GM23338 (cell line): ENCODE data around the gene MRPS18C.

Source experiments
- CREB1 ChIP-seq: fragments of 250-450 bp; sonication (Bioruptor Pico); IDR thresholded peaks from 2 replicates; pipeline ENCODE4 v1.5.0; 2020; ENCODE audit warnings: low read depth, mild to moderate bottlenecking, moderate library complexity
- EZH2 ChIP-seq: fragments of 200-600 bp; sonication (generic); IDR thresholded peaks from one replicate; pipeline ENCODE4 v1.8.0; 2017; ENCODE audit warnings: antibody characterized with exemption, mild to moderate bottlenecking, low read depth; ENCODE audit not compliant: unreplicated experiment
- EZH2phosphoT487 ChIP-seq: fragments of 200-600 bp; sonication (generic); IDR thresholded peaks from one replicate; pipeline ENCODE4 v1.8.1; 2018; ENCODE audit warnings: antibody characterized with exemption; ENCODE audit not compliant: unreplicated experiment
- JUNB ChIP-seq: IDR thresholded peaks from one replicate; pipeline ENCODE4 v1.6.1; 2016; ENCODE audit warnings: antibody characterized with exemption; ENCODE audit not compliant: unreplicated experiment
- NANOG ChIP-seq: IDR thresholded peaks from 2 replicates; pipeline ENCODE4 v1.6.1; 2016; ENCODE audit warnings: antibody characterized with exemption, borderline replicate concordance
- POLR2AphosphoS5 ChIP-seq: IDR thresholded peaks from 2 replicates; pipeline ENCODE4 v1.6.1; 2016; ENCODE audit warnings: antibody characterized with exemption, low read depth
- STAT1 ChIP-seq: IDR thresholded peaks from one replicate; pipeline ENCODE4 v1.6.1; 2016; ENCODE audit warnings: antibody characterized with exemption; ENCODE audit not compliant: unreplicated experiment
- ZNF114 ChIP-seq: fragments of 250-450 bp; sonication (Bioruptor Pico); IDR thresholded peaks from 2 replicates; pipeline ENCODE4 v1.5.0; 2020; ENCODE audit warnings: mild to moderate bottlenecking, moderate library complexity
- ZNF331 ChIP-seq: fragments of 250-450 bp; sonication (Bioruptor Pico); IDR thresholded peaks from 2 replicates; pipeline ENCODE4 v1.5.0; 2020; ENCODE audit warnings: low read depth, mild to moderate bottlenecking, moderate library complexity
- TF ChIP-seq, protein P1 (sequence below), 2 experiments: fragments of 200-600 bp in 1 of 2; sonication (generic) in 1 of 2; conservative IDR thresholded peaks; 2 replicates each; pipeline versions ENCODE4 v1.5.1 to v1.6.1; 2016 to 2017; ENCODE audit warnings: antibody characterized with exemption in 2 of 2, low read depth in 2 of 2, mild to moderate bottlenecking in 2 of 2, moderate library complexity in 1 of 2
- TF ChIP-seq, protein P2 (sequence below): fragments of 250-450 bp; sonication (Bioruptor Pico); IDR thresholded peaks from 2 replicates; pipeline ENCODE4 v1.5.0; 2020; ENCODE audit warnings: mild to moderate bottlenecking, moderate library complexity
- TF ChIP-seq, protein P3 (sequence below): IDR thresholded peaks from one replicate; pipeline ENCODE4 v1.6.1; 2018; ENCODE audit warnings: antibody characterized with exemption; ENCODE audit not compliant: unreplicated experiment
- TF ChIP-seq, protein P4 (sequence below): IDR thresholded peaks from 2 replicates; pipeline ENCODE4 v1.6.1; 2016; ENCODE audit warnings: antibody characterized with exemption

DNA sequence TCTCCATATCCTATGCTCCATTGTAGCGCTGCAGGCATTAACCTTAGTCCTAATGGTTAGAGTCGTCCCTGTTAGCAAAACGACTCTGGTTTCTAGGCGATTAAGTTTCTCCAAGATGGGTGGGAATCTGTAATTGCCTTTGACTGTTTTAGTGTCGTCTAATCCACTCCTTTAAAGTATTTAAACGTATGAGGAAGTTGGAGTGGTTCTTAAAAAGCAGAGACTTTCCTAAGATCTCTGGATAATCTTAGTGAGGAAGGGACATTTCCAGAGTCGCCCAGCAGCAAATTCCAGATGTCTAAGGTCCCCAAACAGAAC, 285 bp downstream of the MRPS18C start:
- TF ChIP-seq EZH2phosphoT487 (no peak), POLR2AphosphoS5 (no peak), EZH2 (no peak), CREB1 (CRISPR knock-in tag) (no peak), JUNB (no peak), STAT1 (no peak), ZNF331 (CRISPR knock-in tag) (no peak), NANOG (no peak), ZNF114 (no peak)
- TF ChIP-seq, protein P1, sequence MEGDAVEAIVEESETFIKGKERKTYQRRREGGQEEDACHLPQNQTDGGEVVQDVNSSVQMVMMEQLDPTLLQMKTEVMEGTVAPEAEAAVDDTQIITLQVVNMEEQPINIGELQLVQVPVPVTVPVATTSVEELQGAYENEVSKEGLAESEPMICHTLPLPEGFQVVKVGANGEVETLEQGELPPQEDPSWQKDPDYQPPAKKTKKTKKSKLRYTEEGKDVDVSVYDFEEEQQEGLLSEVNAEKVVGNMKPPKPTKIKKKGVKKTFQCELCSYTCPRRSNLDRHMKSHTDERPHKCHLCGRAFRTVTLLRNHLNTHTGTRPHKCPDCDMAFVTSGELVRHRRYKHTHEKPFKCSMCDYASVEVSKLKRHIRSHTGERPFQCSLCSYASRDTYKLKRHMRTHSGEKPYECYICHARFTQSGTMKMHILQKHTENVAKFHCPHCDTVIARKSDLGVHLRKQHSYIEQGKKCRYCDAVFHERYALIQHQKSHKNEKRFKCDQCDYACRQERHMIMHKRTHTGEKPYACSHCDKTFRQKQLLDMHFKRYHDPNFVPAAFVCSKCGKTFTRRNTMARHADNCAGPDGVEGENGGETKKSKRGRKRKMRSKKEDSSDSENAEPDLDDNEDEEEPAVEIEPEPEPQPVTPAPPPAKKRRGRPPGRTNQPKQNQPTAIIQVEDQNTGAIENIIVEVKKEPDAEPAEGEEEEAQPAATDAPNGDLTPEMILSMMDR (conservative IDR thresholded peaks at IDR 0.05; ENCODE audit: low read depth in 2 of 2), result no peak
- TF ChIP-seq, protein P2, sequence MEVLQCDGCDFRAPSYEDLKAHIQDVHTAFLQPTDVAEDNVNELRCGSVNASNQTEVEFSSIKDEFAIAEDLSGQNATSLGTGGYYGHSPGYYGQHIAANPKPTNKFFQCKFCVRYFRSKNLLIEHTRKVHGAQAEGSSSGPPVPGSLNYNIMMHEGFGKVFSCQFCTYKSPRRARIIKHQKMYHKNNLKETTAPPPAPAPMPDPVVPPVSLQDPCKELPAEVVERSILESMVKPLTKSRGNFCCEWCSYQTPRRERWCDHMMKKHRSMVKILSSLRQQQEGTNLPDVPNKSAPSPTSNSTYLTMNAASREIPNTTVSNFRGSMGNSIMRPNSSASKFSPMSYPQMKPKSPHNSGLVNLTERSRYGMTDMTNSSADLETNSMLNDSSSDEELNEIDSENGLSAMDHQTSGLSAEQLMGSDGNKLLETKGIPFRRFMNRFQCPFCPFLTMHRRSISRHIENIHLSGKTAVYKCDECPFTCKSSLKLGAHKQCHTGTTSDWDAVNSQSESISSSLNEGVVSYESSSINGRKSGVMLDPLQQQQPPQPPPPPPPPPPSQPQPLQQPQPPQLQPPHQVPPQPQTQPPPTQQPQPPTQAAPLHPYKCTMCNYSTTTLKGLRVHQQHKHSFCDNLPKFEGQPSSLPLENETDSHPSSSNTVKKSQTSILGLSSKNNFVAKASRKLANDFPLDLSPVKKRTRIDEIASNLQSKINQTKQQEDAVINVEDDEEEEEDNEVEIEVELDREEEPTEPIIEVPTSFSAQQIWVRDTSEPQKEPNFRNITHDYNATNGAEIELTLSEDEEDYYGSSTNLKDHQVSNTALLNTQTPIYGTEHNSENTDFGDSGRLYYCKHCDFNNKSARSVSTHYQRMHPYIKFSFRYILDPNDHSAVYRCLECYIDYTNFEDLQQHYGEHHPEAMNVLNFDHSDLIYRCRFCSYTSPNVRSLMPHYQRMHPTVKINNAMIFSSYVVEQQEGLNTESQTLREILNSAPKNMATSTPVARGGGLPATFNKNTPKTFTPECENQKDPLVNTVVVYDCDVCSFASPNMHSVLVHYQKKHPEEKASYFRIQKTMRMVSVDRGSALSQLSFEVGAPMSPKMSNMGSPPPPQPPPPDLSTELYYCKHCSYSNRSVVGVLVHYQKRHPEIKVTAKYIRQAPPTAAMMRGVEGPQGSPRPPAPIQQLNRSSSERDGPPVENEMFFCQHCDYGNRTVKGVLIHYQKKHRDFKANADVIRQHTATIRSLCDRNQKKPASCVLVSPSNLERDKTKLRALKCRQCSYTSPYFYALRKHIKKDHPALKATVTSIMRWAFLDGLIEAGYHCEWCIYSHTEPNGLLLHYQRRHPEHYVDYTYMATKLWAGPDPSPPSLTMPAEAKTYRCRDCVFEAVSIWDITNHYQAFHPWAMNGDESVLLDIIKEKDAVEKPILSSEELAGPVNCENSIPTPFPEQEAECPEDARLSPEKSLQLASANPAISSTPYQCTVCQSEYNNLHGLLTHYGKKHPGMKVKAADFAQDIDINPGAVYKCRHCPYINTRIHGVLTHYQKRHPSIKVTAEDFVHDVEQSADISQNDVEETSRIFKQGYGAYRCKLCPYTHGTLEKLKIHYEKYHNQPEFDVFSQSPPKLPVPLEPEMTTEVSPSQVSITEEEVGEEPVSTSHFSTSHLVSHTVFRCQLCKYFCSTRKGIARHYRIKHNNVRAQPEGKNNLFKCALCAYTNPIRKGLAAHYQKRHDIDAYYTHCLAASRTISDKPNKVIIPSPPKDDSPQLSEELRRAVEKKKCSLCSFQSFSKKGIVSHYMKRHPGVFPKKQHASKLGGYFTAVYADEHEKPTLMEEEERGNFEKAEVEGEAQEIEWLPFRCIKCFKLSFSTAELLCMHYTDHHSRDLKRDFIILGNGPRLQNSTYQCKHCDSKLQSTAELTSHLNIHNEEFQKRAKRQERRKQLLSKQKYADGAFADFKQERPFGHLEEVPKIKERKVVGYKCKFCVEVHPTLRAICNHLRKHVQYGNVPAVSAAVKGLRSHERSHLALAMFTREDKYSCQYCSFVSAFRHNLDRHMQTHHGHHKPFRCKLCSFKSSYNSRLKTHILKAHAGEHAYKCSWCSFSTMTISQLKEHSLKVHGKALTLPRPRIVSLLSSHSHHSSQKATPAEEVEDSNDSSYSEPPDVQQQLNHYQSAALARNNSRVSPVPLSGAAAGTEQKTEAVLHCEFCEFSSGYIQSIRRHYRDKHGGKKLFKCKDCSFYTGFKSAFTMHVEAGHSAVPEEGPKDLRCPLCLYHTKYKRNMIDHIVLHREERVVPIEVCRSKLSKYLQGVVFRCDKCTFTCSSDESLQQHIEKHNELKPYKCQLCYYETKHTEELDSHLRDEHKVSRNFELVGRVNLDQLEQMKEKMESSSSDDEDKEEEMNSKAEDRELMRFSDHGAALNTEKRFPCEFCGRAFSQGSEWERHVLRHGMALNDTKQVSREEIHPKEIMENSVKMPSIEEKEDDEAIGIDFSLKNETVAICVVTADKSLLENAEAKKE (CRISPR knock-in tag), result no peak
- TF ChIP-seq, protein P3, sequence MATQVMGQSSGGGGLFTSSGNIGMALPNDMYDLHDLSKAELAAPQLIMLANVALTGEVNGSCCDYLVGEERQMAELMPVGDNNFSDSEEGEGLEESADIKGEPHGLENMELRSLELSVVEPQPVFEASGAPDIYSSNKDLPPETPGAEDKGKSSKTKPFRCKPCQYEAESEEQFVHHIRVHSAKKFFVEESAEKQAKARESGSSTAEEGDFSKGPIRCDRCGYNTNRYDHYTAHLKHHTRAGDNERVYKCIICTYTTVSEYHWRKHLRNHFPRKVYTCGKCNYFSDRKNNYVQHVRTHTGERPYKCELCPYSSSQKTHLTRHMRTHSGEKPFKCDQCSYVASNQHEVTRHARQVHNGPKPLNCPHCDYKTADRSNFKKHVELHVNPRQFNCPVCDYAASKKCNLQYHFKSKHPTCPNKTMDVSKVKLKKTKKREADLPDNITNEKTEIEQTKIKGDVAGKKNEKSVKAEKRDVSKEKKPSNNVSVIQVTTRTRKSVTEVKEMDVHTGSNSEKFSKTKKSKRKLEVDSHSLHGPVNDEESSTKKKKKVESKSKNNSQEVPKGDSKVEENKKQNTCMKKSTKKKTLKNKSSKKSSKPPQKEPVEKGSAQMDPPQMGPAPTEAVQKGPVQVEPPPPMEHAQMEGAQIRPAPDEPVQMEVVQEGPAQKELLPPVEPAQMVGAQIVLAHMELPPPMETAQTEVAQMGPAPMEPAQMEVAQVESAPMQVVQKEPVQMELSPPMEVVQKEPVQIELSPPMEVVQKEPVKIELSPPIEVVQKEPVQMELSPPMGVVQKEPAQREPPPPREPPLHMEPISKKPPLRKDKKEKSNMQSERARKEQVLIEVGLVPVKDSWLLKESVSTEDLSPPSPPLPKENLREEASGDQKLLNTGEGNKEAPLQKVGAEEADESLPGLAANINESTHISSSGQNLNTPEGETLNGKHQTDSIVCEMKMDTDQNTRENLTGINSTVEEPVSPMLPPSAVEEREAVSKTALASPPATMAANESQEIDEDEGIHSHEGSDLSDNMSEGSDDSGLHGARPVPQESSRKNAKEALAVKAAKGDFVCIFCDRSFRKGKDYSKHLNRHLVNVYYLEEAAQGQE, result no peak
- TF ChIP-seq, protein P4, sequence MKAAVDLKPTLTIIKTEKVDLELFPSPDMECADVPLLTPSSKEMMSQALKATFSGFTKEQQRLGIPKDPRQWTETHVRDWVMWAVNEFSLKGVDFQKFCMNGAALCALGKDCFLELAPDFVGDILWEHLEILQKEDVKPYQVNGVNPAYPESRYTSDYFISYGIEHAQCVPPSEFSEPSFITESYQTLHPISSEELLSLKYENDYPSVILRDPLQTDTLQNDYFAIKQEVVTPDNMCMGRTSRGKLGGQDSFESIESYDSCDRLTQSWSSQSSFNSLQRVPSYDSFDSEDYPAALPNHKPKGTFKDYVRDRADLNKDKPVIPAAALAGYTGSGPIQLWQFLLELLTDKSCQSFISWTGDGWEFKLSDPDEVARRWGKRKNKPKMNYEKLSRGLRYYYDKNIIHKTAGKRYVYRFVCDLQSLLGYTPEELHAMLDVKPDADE, result no peak
